SK-N-SH treated with all-trans-retinoic acid at 6 μM for 48 hours (cell line): ENCODE measurements around the gene SPESP1.

Experiments
- CREB5 ChIP-seq: fragments of 250-450 bp; sonication (Bioruptor Pico); IDR thresholded peaks from 2 replicates; pipeline ENCODE4 v1.5.1; 2020; ENCODE audit warnings: low read depth, mild to moderate bottlenecking, moderate library complexity
- ISL1 ChIP-seq: fragments of 250-450 bp; sonication (Bioruptor Pico); IDR thresholded peaks from 2 replicates; pipeline ENCODE4 v2.1.2; 2022; ENCODE audit warnings: mild to moderate bottlenecking, moderate library complexity
- OSR1 ChIP-seq: fragments of 250-450 bp; sonication (Bioruptor Pico); IDR thresholded peaks from 2 replicates; pipeline ENCODE4 v1.8.0; 2022; ENCODE audit warnings: moderate library complexity, mild to moderate bottlenecking, inconsistent platforms
- POU6F1 ChIP-seq: fragments of 250-450 bp; sonication (Bioruptor Pico); IDR thresholded peaks from 2 replicates; pipeline ENCODE4 v1.8.0; 2021; ENCODE audit warnings: low read depth, mild to moderate bottlenecking, moderate library complexity, borderline replicate concordance
- RARB ChIP-seq: fragments of 250-450 bp; sonication (Bioruptor Pico); IDR thresholded peaks from 2 replicates; pipeline ENCODE4 v1.8.0; 2021; ENCODE audit warnings: mild to moderate bottlenecking, moderate library complexity
- ZNF70 ChIP-seq: fragments of 450-650 bp; formaldehyde crosslinking; IDR thresholded peaks from 2 replicates; pipeline ENCODE4 v1.5.0; 2020; ENCODE audit warnings: mild to moderate bottlenecking, moderate library complexity

- TF ChIP-seq ZNF70 (CRISPR knock-in tag), result no peak
- no peak for TF ChIP-seq OSR1
- TF ChIP-seq POU6F1 (CRISPR knock-in tag), result no peak
- no peak for TF ChIP-seq CREB5
- no peak for TF ChIP-seq RARB (CRISPR knock-in tag)
- no peak for TF ChIP-seq ISL1 (CRISPR knock-in tag)
Observed at GRCh38 chr15:68979006-68979405, 48.7 kb downstream of the SPESP1 start.
